ENCODE results near the gene ZBTB22. TPM values are rescaled to one million over a fixed set of nuclear protein-coding genes. Genes with fewer than 3 reads are reported as not detected.

The ZBTB22 gene
- total and polyA plus RNA-seq, 4 donors: 1.6 to 7.8 (median 4.7) TPM

DNA sequence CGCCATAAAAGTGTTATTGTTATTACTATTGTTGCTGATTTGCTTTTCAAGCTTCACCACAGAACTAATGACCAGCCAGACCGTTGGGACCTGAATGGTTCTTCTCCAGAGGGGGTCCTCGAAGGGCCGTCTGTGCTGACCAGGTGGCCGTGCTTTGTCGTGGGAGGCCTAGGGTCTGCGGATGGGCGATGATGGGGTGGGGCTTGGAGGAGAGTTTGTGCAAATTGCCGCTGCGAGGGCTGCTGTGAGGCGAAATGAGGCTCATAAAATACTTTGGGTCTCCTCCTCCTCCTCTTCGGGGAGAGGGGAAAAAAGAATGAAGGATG is 6.0 kb upstream of the ZBTB22 start:
- peaks cover 14 to 39% (median 38%) of the 10 kb centered on the region in 4 donors for H3K4me1 ChIP-seq (ENCODE audit: control insufficient read depth in 4 of 4, insufficient read depth in 4 of 4, low read length in 3 of 4)
- TF ChIP-seq, protein P1, sequence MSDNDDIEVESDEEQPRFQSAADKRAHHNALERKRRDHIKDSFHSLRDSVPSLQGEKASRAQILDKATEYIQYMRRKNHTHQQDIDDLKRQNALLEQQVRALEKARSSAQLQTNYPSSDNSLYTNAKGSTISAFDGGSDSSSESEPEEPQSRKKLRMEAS (IDR thresholded peaks at IDR 0.05): no peak
- TF ChIP-seq JUND (IDR thresholded peaks at IDR 0.05): no peak
- no peak for TF ChIP-seq FOXA1 (IDR thresholded peaks at IDR 0.05)
- TF ChIP-seq TAF1 (conservative IDR thresholded peaks at IDR 0.05): no peak
- no peak for TF ChIP-seq GABPA (IDR thresholded peaks at IDR 0.05 in 1 of 2, conservative IDR thresholded peaks at IDR 0.05 in 1 of 2)
- TF ChIP-seq FOXA2 (IDR thresholded peaks at IDR 0.05): no peak
- no peak for TF ChIP-seq HNF4G (IDR thresholded peaks at IDR 0.05)
- TF ChIP-seq, protein P2, sequence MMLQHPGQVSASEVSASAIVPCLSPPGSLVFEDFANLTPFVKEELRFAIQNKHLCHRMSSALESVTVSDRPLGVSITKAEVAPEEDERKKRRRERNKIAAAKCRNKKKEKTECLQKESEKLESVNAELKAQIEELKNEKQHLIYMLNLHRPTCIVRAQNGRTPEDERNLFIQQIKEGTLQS (IDR thresholded peaks at IDR 0.05): no peak
- TF ChIP-seq, protein P3, sequence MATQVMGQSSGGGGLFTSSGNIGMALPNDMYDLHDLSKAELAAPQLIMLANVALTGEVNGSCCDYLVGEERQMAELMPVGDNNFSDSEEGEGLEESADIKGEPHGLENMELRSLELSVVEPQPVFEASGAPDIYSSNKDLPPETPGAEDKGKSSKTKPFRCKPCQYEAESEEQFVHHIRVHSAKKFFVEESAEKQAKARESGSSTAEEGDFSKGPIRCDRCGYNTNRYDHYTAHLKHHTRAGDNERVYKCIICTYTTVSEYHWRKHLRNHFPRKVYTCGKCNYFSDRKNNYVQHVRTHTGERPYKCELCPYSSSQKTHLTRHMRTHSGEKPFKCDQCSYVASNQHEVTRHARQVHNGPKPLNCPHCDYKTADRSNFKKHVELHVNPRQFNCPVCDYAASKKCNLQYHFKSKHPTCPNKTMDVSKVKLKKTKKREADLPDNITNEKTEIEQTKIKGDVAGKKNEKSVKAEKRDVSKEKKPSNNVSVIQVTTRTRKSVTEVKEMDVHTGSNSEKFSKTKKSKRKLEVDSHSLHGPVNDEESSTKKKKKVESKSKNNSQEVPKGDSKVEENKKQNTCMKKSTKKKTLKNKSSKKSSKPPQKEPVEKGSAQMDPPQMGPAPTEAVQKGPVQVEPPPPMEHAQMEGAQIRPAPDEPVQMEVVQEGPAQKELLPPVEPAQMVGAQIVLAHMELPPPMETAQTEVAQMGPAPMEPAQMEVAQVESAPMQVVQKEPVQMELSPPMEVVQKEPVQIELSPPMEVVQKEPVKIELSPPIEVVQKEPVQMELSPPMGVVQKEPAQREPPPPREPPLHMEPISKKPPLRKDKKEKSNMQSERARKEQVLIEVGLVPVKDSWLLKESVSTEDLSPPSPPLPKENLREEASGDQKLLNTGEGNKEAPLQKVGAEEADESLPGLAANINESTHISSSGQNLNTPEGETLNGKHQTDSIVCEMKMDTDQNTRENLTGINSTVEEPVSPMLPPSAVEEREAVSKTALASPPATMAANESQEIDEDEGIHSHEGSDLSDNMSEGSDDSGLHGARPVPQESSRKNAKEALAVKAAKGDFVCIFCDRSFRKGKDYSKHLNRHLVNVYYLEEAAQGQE (IDR thresholded peaks at IDR 0.05): no peak
- no peak for TF ChIP-seq SP1 (IDR thresholded peaks at IDR 0.05)
- TF ChIP-seq, protein P4, sequence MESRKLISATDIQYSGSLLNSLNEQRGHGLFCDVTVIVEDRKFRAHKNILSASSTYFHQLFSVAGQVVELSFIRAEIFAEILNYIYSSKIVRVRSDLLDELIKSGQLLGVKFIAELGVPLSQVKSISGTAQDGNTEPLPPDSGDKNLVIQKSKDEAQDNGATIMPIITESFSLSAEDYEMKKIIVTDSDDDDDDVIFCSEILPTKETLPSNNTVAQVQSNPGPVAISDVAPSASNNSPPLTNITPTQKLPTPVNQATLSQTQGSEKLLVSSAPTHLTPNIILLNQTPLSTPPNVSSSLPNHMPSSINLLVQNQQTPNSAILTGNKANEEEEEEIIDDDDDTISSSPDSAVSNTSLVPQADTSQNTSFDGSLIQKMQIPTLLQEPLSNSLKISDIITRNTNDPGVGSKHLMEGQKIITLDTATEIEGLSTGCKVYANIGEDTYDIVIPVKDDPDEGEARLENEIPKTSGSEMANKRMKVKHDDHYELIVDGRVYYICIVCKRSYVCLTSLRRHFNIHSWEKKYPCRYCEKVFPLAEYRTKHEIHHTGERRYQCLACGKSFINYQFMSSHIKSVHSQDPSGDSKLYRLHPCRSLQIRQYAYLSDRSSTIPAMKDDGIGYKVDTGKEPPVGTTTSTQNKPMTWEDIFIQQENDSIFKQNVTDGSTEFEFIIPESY (IDR thresholded peaks at IDR 0.05): no peak
- no peak for TF ChIP-seq YY1 (IDR thresholded peaks at IDR 0.05)
- TF ChIP-seq EGR1 (IDR thresholded peaks at IDR 0.05; ENCODE audit: low read depth in 2 of 2): no peak
- TF ChIP-seq NR2F2 (IDR thresholded peaks at IDR 0.05): no peak
- TF ChIP-seq, protein P5, sequence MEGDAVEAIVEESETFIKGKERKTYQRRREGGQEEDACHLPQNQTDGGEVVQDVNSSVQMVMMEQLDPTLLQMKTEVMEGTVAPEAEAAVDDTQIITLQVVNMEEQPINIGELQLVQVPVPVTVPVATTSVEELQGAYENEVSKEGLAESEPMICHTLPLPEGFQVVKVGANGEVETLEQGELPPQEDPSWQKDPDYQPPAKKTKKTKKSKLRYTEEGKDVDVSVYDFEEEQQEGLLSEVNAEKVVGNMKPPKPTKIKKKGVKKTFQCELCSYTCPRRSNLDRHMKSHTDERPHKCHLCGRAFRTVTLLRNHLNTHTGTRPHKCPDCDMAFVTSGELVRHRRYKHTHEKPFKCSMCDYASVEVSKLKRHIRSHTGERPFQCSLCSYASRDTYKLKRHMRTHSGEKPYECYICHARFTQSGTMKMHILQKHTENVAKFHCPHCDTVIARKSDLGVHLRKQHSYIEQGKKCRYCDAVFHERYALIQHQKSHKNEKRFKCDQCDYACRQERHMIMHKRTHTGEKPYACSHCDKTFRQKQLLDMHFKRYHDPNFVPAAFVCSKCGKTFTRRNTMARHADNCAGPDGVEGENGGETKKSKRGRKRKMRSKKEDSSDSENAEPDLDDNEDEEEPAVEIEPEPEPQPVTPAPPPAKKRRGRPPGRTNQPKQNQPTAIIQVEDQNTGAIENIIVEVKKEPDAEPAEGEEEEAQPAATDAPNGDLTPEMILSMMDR (IDR thresholded peaks at IDR 0.05; ENCODE audit: low read depth, low read length, missing input control): no peak
- no peak for TF ChIP-seq HNF4A (conservative IDR thresholded peaks at IDR 0.05)
- no peak for TF ChIP-seq RXRA (IDR thresholded peaks at IDR 0.05)
- no peak for TF ChIP-seq RAD21 (IDR thresholded peaks at IDR 0.05)
- H3K36me3 ChIP-seq (ENCODE audit: control insufficient read depth in 4 of 4, insufficient read depth in 3 of 4, low read depth in 1 of 4, low read length in 3 of 4): peaks cover 0 to 16% (median 8%) of the 10 kb centered on the region in 4 donors
- no peaks in the 10 kb centered on the region for H3K9me3 ChIP-seq (ENCODE audit: control insufficient read depth in 4 of 4, low read length in 3 of 4)
- peak overlapping the region; percentile 85 to 86 for H3K27ac ChIP-seq (ENCODE audit: low read depth in 1 of 2, low read length in 2 of 2)
- DNase-seq (ENCODE audit: low spot score): no peak
- H3K4me3 ChIP-seq (ENCODE audit: low read depth in 1 of 3, low read length in 3 of 3): peak overlapping the region; percentile 36 to 85 (median 72)
- no peaks in the 10 kb centered on the region for H3K27me3 ChIP-seq (ENCODE audit: control insufficient read depth in 4 of 4, insufficient read depth in 4 of 4, low read length in 3 of 4)
- H3K9ac ChIP-seq (ENCODE audit: low read depth in 1 of 2, low read length in 2 of 2): no peak overlapping the region
- WGBS: 6% methylated on average over 12 of the region's 12 CpGs

Data from liver (tissue), 9 donors.